Measurements from ENCODE around the gene PPP1R14B. TPM values are rescaled to one million over a fixed set of nuclear protein-coding genes. Genes with fewer than 3 reads are reported as not detected.
A peak's percentile ranks its signal among the peaks of the same experiment; 100 is the strongest.

Gene PPP1R14B
- total RNA-seq, 4 donors from 2014 or later = 127 to 220 (median 158) TPM

DNA sequence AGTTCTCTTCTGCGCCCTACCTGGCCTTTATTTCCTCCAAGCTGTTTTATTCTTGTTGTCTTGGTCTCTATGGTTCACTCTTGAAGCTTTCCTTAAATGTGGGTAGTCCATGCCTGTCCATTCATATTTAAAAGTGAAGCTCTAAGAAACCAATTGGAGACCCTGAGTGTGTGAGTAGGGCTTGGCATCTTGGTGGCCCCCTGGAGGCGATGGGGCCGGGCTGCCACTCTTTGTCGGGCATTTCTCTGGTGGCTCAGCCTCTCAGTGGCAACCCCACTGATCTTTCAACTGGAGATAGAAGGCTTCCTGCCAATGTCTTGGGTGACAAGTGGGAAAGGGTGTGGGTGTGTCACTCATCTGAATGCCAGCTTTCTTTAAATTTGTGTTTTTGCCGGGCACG is 29.9 kb downstream of the PPP1R14B start:
- Histone ChIP-seq H3K27me3 (no peaks in the 10 kb centered on the region), H3K27ac (no peak overlapping the region), H3K9me3 (no peaks in the 10 kb centered on the region), H3K4me1 (no peaks in the 10 kb centered on the region), H3K36me3 (peaks cover 8% of the 10 kb centered on the region), H3K4me3 (no peak overlapping the region)
- no peak for TF ChIP-seq POLR2A (IDR thresholded peaks at IDR 0.05)
- TF ChIP-seq EP300 (IDR thresholded peaks at IDR 0.05) = no peak
- no peak for TF ChIP-seq CTCF (IDR thresholded peaks at IDR 0.05)
- no peak for TF ChIP-seq POLR2AphosphoS5 (IDR thresholded peaks at IDR 0.05)
- WGBS = 77% methylated on average over 6 of the region's 6 CpGs
- no peak for DNase-seq (ENCODE audit: low spot score in 2 of 2)

DNA sequence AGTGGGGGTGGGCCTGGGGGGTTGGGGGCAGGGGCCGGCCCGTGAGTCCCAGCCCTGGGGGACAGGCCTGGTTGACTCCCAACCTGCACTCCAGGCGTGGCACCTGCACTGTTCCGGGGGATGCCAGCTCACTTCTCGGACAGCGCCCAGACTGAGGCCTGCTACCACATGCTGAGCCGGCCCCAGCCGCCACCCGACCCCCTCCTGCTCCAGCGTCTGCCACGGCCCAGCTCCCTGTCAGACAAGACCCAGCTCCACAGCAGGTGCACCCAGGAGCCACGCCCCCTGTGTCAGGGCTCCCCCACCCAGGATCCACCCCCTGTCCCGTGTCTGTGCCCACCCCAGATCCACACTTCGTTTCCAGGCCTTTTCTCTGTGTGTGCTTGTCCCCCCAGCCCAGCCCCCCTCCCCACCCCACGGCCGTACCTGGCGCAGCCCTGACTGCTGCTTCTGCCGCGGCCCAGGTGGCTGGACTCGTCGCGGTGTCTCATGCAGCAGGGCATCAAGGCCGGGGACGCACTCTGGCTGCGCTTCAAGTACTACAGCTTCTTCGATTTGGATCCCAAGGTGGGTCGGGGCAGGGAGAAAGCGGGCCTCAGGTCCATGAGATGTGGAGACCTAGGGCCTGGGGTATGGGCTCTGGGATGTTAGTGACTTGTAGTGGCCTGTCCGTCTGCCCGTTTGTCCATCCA is 35.4 kb downstream of the PPP1R14B start:
- no peak for DNase-seq (ENCODE audit: low spot score in 2 of 2)
- Histone ChIP-seq H3K9me3 (no peaks in the 10 kb centered on the region), H3K36me3 (peaks cover 7% of the 10 kb centered on the region), H3K4me3 (no peak overlapping the region), H3K4me1 (peaks cover 16% of the 10 kb centered on the region), H3K27ac (no peak overlapping the region), H3K27me3 (no peaks in the 10 kb centered on the region)
- TF ChIP-seq EP300 (IDR thresholded peaks at IDR 0.05) (no peak), CTCF (IDR thresholded peaks at IDR 0.05) (no peak), POLR2A (IDR thresholded peaks at IDR 0.05) (no peak), POLR2AphosphoS5 (IDR thresholded peaks at IDR 0.05) (no peak)
- 81% methylated on average over 26 of the region's 30 CpGs for WGBS

GRCh38 chr11:64210301-64211020 is 36.3 kb downstream of the PPP1R14B start:
- Histone ChIP-seq H3K36me3 (peaks cover 13% of the 10 kb centered on the region), H3K27me3 (no peaks in the 10 kb centered on the region), H3K4me1 (peaks cover 23% of the 10 kb centered on the region), H3K27ac (no peak overlapping the region), H3K4me3 (no peak overlapping the region), H3K9me3 (no peaks in the 10 kb centered on the region)
- WGBS = 88% methylated on average over 5 of the region's 24 CpGs
- no peak for TF ChIP-seq EP300 (IDR thresholded peaks at IDR 0.05)
- TF ChIP-seq CTCF (IDR thresholded peaks at IDR 0.05) = no peak
- TF ChIP-seq POLR2A (IDR thresholded peaks at IDR 0.05) = no peak
- no peak for TF ChIP-seq POLR2AphosphoS5 (IDR thresholded peaks at IDR 0.05)
- no peak for DNase-seq (ENCODE audit: low spot score in 2 of 2)

- no peak for DNase-seq (ENCODE audit: low spot score in 2 of 2)
- Histone ChIP-seq H3K27me3 (no peaks in the 10 kb centered on the region), H3K36me3 (peaks cover 14% of the 10 kb centered on the region), H3K27ac (no peak overlapping the region), H3K4me1 (peaks cover 31% of the 10 kb centered on the region), H3K9me3 (no peaks in the 10 kb centered on the region), H3K4me3 (no peak overlapping the region)
- TF ChIP-seq POLR2A (IDR thresholded peaks at IDR 0.05) (no peak), POLR2AphosphoS5 (IDR thresholded peaks at IDR 0.05) (no peak), EP300 (IDR thresholded peaks at IDR 0.05) (no peak), CTCF (IDR thresholded peaks at IDR 0.05) (no peak)
- WGBS = 90% methylated on average over 8 of the region's 8 CpGs
Measured at GRCh38 chr11:64209563-64209843, 37.2 kb downstream of the PPP1R14B start.

GRCh38 chr11:64208796-64209562 is 37.8 kb downstream of the PPP1R14B start:
- no peak for DNase-seq (ENCODE audit: low spot score in 2 of 2)
- Histone ChIP-seq H3K27me3 (no peaks in the 10 kb centered on the region), H3K27ac (peak overlapping the region; percentile 81), H3K36me3 (peaks cover 17% of the 10 kb centered on the region), H3K4me1 (peaks cover 36% of the 10 kb centered on the region), H3K9me3 (no peaks in the 10 kb centered on the region), H3K4me3 (no peak overlapping the region)
- TF ChIP-seq EP300 (IDR thresholded peaks at IDR 0.05) = no peak
- TF ChIP-seq POLR2AphosphoS5 (IDR thresholded peaks at IDR 0.05) = no peak
- no peak for TF ChIP-seq CTCF (IDR thresholded peaks at IDR 0.05)
- no peak for TF ChIP-seq POLR2A (IDR thresholded peaks at IDR 0.05)
- 85% methylated on average over 18 of the region's 18 CpGs for WGBS
